ENCODE measurements around the gene KCTD12.

GRCh38 chr13:76865109-76865508, 21.1 kb downstream of the KCTD12 start:
- TF ChIP-seq CTCF (IDR thresholded peaks at IDR 0.05) (no peak), POLR2AphosphoS5 (IDR thresholded peaks at IDR 0.05) (no peak), POLR2A (IDR thresholded peaks at IDR 0.05) (no peak)

All from prostate gland (tissue), 2 donors.